HG03064 (cell line): ENCODE measurements around the gene BEST2.

Experiments
- ATAC-seq: cut with Tn5 transposase; IDR thresholded peaks from one replicate; pipeline ENCODE4 v1.9.1; 2021; ENCODE audit warnings: low read depth; ENCODE audit not compliant: unreplicated experiment

BEST2 gene

GRCh38 chr19:12785431-12786031, 33.9 kb downstream of the BEST2 start:
- no peak for ATAC-seq

GRCh38 chr19:12786141-12786870, 34.7 kb downstream of the BEST2 start:
- ATAC-seq, result no peak

- ATAC-seq, result no peak
These were observed 35.4 kb downstream of the BEST2 start for GRCh38 chr19:12786952-12787351.

- ATAC-seq, result no peak
These were observed 35.9 kb downstream of the BEST2 start for GRCh38 chr19:12787458-12787857.

GRCh38 chr19:12788042-12788681, 36.6 kb downstream of the BEST2 start:
- no peak for ATAC-seq

- ATAC-seq, result no peak
These were observed 37.1 kb downstream of the BEST2 start for GRCh38 chr19:12788682-12789097.

GRCh38 chr19:12789098-12789903, 37.7 kb downstream of the BEST2 start:
- no peak for ATAC-seq

- peak; percentile 46 for ATAC-seq
These were observed 38.5 kb downstream of the BEST2 start for GRCh38 chr19:12789904-12790619.

- ATAC-seq, result no peak
These were observed 39.2 kb downstream of the BEST2 start for GRCh38 chr19:12790628-12791344.

- no peak for ATAC-seq
These were observed 39.9 kb downstream of the BEST2 start, which contains the start of gene JUNB for GRCh38 chr19:12791345-12792050. Gene JUNB (plus strand): TSS chr19:12791486. CDS start chr19:12791772, 286 bp downstream.

GRCh38 chr19:12792051-12792852, 40.7 kb downstream of the BEST2 start:
- ATAC-seq, result no peak

- no peak for ATAC-seq
These were observed 41.3 kb downstream of the BEST2 start for GRCh38 chr19:12792853-12793289.

GRCh38 chr19:12793290-12794195, 42.0 kb downstream of the BEST2 start:
- ATAC-seq, result no peak

GRCh38 chr19:12794196-12794941, 42.8 kb downstream of the BEST2 start:
- no peak for ATAC-seq

GRCh38 chr19:12794971-12795381, 43.4 kb downstream of the BEST2 start:
- ATAC-seq, result no peak
